Measurements from ENCODE around the gene UTP11.
A peak's percentile ranks its signal among the peaks of the same experiment; 100 is the strongest.

Gene UTP11

DNA sequence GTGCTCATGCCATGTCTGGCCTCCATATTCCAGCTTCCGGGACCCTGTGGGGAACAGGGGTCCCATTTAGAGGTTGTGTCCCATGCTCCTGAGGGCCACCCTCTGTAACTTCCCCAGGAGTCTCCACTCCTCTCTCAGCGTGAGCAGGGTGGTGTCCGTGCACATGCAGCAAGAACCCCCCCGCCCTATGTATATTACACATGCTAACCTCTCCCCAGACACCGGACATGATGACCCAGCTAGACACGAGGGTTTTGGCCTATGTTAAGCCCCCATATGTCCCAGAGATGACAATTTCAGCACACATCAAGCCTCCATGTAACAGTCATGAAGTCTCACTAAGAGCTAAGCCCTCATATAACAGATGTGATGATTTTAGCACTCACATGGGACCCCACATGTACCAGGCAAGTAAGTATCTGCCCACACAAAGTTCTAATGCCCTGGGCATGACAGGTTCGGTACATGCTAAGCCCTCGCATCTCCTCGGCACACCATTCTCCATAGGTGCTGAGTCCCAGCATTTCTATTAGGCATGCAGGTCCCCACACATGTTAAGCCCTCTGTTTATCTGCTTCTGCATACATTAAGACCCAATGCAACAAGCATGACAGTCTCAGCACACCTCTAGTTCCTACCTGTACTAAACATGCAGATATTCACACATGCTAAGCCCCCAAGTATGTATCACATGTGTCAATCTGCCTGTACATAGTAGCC is 14.3 kb upstream of the UTP11 start:
- no peak for DNase-seq
- TF ChIP-seq POLR2A (IDR thresholded peaks at IDR 0.05; ENCODE audit: low read length): no peak
- TF ChIP-seq GATA1 (IDR thresholded peaks at IDR 0.05; ENCODE audit: low read depth, low read length): no peak

DNA sequence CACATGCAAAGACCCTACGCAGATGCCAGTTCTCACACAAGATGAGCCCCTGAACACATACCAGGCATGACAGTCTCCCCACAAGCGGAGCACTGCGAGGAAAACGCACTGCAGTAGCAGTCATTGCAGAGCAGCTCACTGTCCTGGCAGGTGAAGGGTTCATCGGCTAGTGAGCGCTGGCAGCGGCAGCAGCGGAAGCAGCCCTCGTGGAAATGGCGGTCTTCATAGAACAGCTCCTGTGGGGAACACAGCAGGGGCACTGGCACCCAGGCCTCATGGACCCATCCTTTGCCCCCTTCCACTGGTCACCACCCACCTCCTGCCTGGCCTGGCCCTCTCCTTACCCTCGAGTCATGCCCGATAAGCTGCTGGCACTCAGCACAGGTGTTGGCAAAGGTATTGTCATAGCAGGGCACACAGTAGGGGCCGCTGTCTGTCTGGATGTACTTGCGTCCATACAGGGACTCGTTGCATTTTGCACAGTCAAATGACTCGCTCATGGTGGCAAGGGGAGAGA is 13.6 kb upstream of the UTP11 start:
- DNase-seq: peak; percentile 33 to 40
- TF ChIP-seq GATA1 (IDR thresholded peaks at IDR 0.05; ENCODE audit: low read depth, low read length): no peak
- TF ChIP-seq POLR2A (IDR thresholded peaks at IDR 0.05; ENCODE audit: low read length): no peak

DNA sequence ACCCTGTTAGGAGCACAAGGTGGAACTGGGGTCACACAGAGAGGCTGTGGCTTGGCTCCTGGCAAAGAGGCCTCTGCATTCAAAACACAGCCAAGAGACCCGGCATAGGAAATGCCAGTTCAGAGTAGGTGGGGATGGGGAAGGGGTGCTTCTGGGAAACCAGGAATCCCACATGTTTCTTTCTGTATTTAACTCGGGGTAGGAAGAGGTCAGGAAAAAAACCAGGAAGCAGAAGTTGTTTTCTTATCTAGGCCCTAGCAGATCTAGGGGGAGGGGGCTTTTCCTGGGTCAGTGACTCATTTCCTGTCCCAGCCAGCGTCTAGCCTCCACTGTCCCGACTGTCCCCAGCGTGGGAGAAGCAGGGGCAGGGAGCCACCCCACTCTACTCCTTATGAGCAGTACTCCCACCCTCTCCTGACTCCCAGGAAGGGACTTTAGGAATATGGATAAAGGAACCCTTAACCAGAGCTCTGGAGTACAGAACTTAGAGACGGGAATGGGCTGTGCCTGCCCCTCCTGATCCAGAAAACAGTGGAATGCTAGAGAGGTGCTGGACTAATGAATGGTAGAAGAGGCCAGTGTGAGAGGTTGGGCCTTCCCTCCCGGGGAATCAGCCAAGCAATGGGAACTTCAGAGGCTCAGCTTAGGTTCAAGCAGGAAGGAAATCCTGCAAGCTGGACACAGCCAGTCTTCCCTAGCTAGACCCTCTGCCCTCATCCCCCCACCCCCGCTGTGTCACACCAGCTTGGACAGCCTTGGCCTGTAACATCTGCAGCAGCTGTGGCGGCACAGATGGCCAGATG is 12.9 kb upstream of the UTP11 start:
- peak; percentile 33 to 46 for DNase-seq
- TF ChIP-seq POLR2A (IDR thresholded peaks at IDR 0.05; ENCODE audit: low read length): peak; percentile 61
- TF ChIP-seq GATA1 (IDR thresholded peaks at IDR 0.05; ENCODE audit: low read depth, low read length): no peak

DNA sequence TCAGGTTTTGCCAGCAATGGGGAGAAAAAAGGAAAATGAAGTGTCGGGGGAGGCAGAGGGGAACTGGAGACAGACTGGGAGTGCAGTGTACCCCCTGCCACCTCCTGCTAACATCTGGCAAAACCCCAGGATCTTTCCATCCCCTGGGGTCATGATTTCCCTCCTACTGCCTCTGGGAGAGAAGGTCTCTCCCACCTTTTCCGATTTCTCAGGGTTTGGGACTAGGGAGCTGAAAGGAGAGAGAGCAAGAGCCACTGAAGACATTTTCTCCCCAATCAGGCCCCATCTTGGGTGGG is 12.4 kb upstream of the UTP11 start:
- TF ChIP-seq POLR2A (IDR thresholded peaks at IDR 0.05; ENCODE audit: low read length): no peak
- TF ChIP-seq GATA1 (IDR thresholded peaks at IDR 0.05; ENCODE audit: low read depth, low read length): no peak
- DNase-seq: no peak

DNA sequence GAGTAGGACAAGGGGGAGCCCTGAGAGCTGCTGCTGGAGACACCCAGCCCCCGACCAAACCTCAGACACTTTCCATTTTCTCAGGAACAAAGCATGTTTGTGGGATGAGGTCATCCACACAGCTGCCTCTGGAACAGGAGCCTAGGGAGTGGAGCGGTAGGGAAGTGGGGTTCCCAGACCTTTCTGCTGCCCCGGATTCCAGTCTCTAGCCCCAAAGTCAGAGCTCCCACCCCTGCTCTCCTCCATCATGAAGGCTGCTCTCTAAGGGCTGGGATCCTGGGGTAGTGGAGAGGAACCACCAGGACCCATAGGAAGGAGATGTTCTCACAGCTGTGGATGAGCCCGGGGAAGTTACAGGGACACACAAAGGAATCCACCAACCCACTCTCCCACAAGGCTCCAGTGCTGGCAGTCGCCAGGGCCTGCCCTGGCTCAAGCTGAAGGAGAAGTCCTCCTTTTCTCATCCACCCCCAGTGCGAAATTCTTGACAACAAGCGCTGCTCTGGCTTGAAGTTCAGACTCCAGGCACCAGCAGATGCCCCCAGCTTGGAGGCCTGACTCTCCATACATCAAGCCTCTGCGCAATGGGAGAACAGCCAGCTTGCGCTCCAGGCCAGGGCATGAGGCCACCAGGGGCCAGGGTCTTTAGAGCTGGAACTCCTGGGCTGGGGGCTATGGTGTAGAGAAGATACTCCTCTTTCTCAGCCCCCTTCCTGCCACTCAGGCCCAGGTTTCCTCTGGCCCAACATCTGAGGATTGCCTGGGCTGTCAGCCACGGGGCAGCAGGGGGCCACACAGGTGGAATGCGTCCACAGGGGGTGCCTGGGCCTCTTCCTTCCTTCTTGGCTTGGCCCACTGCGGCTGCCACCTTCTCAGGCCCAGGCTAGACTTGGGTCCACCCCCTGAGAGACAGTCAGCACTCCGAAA is 11.7 kb upstream of the UTP11 start:
- no peak for TF ChIP-seq GATA1 (IDR thresholded peaks at IDR 0.05; ENCODE audit: low read depth, low read length)
- peak; percentile 18 for TF ChIP-seq POLR2A (IDR thresholded peaks at IDR 0.05; ENCODE audit: low read length)
- no peak for DNase-seq

DNA sequence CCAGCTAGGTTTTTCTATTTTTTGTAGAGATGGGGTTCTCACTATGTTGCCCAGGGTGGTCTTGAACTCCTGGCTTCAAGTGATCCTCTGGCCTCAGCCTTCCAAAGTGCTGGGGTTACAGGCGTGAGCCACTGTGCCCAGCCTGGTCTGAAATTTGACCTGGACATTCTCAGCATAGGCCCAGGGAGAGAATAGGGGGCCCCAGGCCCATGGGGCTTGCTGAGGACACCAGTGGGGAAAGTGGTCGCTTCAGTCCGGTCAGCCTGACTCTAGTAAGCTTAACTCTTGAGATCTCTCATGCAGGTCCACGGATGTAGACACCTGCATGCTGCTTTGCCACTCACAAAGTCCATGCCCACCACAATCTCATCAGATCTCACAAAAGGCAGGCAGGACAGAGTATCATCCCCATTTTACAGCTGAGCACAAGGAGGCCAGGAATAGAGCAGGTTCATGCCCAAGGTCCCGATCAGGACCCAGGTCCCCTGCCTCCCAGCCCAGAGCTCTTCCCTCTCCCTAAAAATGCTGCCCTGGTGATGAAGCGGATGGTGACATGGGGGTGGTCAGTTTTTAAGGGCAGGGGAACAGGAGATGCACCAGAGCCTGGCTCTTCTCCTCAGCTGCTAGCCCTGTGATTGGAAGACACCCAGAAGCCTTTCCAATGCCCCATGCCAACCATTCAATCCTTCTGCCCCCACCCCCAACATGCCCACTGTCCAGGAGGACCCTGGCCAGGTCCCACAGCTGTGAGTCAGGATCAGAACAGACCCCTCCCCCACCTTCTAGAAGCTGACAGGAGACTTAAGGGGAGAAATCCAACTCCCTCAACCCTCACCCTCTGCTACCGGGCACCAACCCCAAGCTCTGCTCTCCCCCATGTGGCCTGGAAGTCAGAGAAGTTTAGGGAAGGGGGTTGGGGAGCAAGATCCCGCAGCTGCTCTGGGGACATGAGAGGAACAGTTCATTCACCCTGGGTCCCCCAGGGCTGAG is 9.0 kb upstream of the UTP11 start:
- TF ChIP-seq GATA1 (IDR thresholded peaks at IDR 0.05; ENCODE audit: low read depth, low read length) (no peak), POLR2A (IDR thresholded peaks at IDR 0.05; ENCODE audit: low read length) (no peak)
- DNase-seq: peak; percentile 37 to 45

DNA sequence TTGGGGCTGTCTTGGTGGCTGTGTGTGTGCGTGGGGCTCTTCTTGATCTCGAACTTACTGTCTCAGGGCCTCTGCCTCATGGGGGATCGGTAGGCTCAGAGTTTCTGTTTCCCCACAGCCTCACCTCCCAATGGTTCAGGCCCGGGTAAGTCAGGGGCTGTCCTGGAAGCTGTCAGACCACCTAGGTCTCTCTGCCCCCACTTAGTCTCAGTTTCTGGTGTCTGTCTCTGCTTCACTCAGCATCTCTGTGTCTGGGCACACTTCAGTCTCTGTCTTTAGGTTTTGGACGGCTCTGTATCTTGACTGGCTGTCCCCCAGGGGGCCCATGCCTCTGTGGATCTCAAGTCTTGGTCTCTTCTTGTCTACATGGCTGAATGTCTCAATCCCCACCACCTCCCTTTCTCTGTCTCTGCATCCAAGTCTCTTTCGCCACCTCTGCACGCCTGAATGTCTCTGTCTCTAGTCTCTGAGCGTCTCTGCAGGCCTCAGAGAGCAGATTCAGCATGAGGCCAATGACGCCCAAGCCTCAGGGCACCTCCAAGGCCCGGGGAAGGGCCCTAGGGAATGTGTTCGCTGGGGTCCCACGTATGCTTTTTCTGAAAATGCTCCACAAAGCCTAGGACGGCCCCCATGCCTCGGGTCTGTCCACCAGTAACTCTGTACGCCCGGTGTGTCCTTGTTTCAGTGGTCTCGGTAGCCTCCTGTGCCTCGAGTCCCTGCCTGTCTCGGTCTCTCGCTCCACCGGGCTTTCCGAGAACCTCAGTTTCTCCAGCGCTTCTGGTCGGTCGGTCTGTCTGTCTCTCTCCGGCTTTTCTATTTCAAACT is 8.0 kb upstream of the UTP11 start:
- TF ChIP-seq POLR2A (IDR thresholded peaks at IDR 0.05; ENCODE audit: low read length) (peak; percentile 13), GATA1 (IDR thresholded peaks at IDR 0.05; ENCODE audit: low read depth, low read length) (no peak)
- peak; percentile 49 to 55 for DNase-seq

DNA sequence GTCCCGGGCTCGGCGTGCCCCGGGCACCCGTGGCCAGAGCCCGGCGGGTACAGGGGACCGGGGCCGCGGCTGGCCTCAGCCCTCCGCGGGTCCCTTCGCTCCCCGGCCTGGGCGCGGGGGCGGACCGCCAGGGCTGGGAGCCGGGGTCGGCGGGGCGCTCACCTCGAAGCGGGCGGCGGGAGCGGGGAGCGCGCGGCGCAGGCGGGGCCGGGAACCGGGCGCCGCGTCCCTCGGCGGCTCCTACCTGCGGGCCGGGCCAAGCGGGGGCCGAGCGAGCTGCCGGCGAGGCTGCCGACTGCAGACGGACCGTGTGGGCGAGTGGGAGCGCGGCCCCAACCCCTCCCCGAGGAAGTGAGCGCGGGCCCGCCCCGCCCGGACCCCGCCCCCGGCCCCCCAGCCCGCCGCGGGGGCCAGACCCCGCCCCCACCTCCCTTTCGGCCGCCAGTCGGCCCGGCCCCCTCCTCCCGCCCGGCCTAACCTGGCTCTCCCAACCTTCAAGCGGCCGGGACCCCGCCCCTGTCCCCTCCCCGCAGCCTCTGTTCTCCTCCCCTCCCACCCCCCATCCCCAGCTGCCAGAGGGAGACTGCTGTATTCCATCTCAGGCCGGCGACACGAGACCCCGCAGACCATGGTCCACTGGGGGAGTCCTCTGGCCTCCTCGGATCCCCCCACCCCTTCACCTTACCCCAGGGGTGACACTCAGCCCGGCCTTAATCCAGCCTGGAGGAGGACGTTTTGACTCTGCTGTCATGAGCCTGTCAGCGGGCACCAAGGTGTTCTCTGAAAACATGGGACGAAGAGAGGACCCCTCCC is 7.1 kb upstream of the UTP11 start, which contains the start of gene FHL3:
FHL3 (minus strand) TSS at position 320 of the 813 bp plus-strand sequence. CDS start 6,102 bp downstream, outside the sequence.
- peak; percentile 59 to 62 for DNase-seq
- TF ChIP-seq POLR2A (IDR thresholded peaks at IDR 0.05; ENCODE audit: low read length) (peak; percentile 10), GATA1 (IDR thresholded peaks at IDR 0.05; ENCODE audit: low read depth, low read length) (no peak)

DNA sequence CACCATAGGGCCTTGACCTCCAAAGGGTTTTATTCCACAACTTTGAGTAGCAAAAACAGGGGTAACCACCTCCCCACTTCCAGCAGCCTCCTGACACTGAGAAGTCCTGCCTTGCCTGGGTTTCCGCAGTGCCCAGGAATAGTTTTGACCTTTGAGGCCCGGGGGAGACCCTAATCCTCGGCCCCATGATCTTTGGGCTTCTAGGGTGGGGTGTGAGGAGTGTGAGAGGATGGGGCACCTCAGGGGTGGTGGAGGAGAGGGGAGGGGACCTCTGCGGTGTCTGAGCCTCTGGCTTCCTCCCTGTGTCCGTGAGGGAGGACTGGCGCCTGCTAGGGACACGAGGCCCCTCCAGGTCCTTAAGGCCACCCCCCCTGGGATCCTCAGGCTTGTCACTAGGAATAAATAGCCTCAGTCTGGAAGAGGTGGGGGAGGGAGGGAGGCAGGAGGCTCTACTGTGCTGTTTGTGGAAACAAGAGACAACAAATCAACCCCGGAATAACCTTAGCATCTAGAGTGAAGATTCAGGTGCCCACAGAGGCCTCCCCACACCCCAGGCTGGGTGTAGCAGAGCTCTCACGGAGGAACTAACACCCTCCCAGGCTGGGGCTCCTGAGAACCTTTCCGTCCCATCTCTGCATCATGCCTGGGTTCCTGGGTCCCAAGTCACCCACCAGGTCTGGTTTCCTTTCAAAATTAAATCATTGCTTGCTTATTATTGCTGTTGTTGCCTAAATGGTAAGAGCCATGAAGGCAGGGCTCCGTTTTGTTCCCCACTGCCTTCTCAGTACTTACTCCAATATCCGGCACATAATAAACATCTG is 6.3 kb upstream of the UTP11 start:
- TF ChIP-seq GATA1 (IDR thresholded peaks at IDR 0.05; ENCODE audit: low read depth, low read length) (no peak), POLR2A (IDR thresholded peaks at IDR 0.05; ENCODE audit: low read length) (no peak)
- DNase-seq: no peak

DNA sequence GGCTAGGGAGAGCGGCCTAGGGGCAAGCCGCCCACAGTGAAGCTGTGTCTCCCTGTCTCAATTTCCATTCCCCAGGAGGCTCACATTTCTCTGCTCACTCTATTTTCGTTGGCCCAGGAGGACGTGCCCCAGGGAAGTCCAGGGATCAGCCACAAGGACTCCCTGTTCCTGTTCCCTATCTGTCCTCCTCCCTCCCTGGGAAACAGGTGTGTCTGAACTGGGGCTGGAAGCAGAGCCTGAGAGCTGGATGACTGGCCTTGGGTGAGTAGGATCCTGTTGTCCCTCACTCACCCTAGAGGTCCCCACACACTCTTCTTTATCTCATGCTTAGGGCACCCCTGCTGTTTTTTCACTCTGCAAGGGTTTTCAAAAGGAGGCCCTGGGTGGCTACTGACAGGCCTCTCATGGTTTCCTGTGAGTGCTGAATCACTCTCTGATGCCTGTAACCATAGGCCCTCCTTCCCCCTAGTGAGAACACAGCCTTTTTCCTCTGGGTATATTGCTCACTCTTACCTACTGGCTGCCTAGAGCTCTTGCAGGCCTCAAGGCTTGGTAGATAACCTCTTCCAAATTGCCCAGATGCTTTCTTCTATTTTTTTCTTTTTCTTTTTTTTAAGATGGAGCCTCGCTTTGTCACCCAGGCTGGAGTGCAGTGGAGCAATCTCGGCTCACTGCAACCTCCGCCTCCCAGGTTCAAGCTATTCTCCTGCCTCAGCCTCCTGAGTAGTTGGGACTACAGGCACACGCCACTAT is 3.3 kb upstream of the UTP11 start:
- DNase-seq: peak; percentile 68 to 75
- no peak for TF ChIP-seq POLR2A (IDR thresholded peaks at IDR 0.05; ENCODE audit: low read length)
- no peak for TF ChIP-seq GATA1 (IDR thresholded peaks at IDR 0.05; ENCODE audit: low read depth, low read length)

Measured in erythroblast (primary cell).